Right cardiac atrium (tissue), 5 donors: Measurements from ENCODE around the gene MBP. TPM values are rescaled to one million over a fixed set of nuclear protein-coding genes. Genes with fewer than 3 reads are reported as not detected.
A peak's percentile ranks its signal among the peaks of the same experiment; 100 is the strongest.

Experiments used
- ATAC-seq, 2 donors: fragments of 200-7000 bp; cut with Tn5 transposase; one replicate each; pipeline versions ENCODE4 v1.8.0 to v1.9.1; 2020; ENCODE audit warnings: moderate library complexity in 2 of 2, mild to moderate bottlenecking in 1 of 2
- DNase-seq, 3 donors: peaks; one replicate each; pipeline ENCODE4 v3.0.0-alpha.2; 2020
- H3K27ac ChIP-seq: one replicate; pipeline ENCODE4 v1.5.1; 2013; ENCODE audit warnings: mild to moderate bottlenecking, low read length, control low read depth, moderate library complexity
- H3K27me3 ChIP-seq: one replicate; pipeline ENCODE4 v1.6.1; 2013; ENCODE audit not compliant: control insufficient read depth, insufficient read depth
- H3K4me1 ChIP-seq: one replicate; pipeline ENCODE4 v1.6.1; 2013; ENCODE audit warnings: low read length; ENCODE audit not compliant: control insufficient read depth, insufficient read depth
- H3K4me3 ChIP-seq: one replicate; pipeline ENCODE4 v1.5.1; 2013; ENCODE audit warnings: low read length, control low read depth
- H3K9me3 ChIP-seq: one replicate; pipeline ENCODE4 v1.6.1; 2013; ENCODE audit warnings: low read length; ENCODE audit not compliant: control insufficient read depth
- WGBS: extraction: QIAGEN DNeasy Blood & Tissue Kit; methylation state at CpG from one replicate; pipeline ENCODE4 v1.1.7; 2013; 5-methylcytosine and 5-hydroxymethylcytosine counted together
- intact Hi-C, 4 donors: fragments of 100-400 bp; cut with DNase I; formaldehyde crosslinking; loops; one replicate each; pipeline versions ENCODE4 v1.11.0 to v1.14.0; 2022 to 2023
- polyA plus RNA-seq: library from polyadenylated mRNA; stranded (reverse); fragments of 200-250 nt; gene quantifications from one replicate; pipeline ENCODE4 v1.2.3, GENCODE V29; 2013
- total RNA-seq, 4 donors: library from RNA; stranded (reverse); fragmentation: NEBNext Ultra II Directional; extraction: Animal tissue kit (Norgen Biotek cat#: 25700); gene quantifications; one replicate each; pipeline ENCODE4 v1.2.1, GENCODE V29; 2021
- donor health status: healthy with polysubstance abuse.
- donor health status: DM: no; HTN: yes; CAD: no.
- donor health status: DM: no; HTN: no; CAD: no.
- donor health status: DM: no; HTN: yes; CAD: no; lungs with severe emphysema.
- donor health status: DM: yes; HTN: yes; CAD: no.

The MBP gene
- total and polyA plus RNA-seq, 5 donors: 10.5 to 26.4 (median 16.1) TPM

DNA sequence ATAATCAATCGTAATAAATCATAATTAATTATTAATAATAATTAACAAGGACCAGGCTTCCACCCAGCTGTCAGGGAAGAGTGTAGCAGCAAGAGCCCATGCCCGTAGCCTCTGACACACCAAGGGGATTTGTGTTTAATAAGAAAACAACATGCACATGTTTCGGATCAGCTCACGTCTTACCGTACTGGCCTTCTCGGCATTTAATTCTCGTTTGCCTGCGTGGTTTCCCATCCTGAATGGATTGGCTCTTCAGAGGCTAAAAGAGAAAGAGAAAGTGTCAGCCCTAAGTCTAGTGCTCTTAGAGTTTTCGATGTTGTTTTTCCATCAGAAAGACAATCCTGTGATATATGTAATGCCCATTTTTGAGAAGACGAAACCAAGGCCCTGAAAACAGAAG lies 27.6 kb downstream of the MBP start:
- no peaks in the 10 kb centered on the region for H3K9me3 ChIP-seq
- intact Hi-C loops: no loop called here
- ATAC-seq (no peak), DNase-seq (peak in 1 of 3 donors; percentile 37)
- H3K4me1 ChIP-seq: peaks cover 15% of the 10 kb centered on the region
- 74% methylated on average over 10 of the region's 10 CpGs for WGBS
- no peaks in the 10 kb centered on the region for H3K27me3 ChIP-seq
- H3K4me3 ChIP-seq: no peak overlapping the region
- no peak overlapping the region for H3K27ac ChIP-seq

DNA sequence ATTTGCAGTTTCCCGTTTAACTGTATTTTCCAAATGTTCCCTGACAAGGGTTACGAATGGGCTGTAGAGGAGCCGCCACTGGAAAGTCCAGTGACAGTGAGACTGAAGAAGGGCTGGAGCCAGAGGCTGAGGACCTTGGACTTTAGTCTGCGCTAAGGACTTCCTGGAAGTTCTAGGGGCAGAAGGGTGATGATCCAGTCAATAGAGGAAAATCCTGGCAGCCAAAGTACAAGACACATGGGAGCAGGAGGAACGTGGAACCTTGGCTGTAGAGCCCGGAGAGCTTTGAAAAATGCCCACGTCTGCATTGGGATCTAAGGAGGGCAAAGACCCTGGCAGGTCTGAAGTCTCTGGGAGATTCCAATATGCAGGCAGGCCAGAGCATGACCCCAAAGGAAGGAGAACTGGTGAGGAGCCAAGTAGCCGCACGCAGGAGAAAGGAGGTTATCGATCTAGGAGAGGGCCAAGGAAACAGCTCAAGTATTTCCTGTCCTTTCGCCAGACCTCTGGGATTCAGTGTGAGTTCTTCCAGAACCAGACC lies 28.5 kb downstream of the MBP start:
- no peaks in the 10 kb centered on the region for H3K27me3 ChIP-seq
- ATAC-seq (peak in 1 of 2 donors; percentile 34), DNase-seq (peak in 1 of 3 donors; percentile 66)
- H3K9me3 ChIP-seq: no peaks in the 10 kb centered on the region
- 43% methylated on average over 11 of the region's 11 CpGs for WGBS
- H3K4me3 ChIP-seq: no peak overlapping the region
- peak overlapping the region; percentile 79 for H3K27ac ChIP-seq
- intact Hi-C loops: no loop called here
- peaks cover 20% of the 10 kb centered on the region for H3K4me1 ChIP-seq

DNA sequence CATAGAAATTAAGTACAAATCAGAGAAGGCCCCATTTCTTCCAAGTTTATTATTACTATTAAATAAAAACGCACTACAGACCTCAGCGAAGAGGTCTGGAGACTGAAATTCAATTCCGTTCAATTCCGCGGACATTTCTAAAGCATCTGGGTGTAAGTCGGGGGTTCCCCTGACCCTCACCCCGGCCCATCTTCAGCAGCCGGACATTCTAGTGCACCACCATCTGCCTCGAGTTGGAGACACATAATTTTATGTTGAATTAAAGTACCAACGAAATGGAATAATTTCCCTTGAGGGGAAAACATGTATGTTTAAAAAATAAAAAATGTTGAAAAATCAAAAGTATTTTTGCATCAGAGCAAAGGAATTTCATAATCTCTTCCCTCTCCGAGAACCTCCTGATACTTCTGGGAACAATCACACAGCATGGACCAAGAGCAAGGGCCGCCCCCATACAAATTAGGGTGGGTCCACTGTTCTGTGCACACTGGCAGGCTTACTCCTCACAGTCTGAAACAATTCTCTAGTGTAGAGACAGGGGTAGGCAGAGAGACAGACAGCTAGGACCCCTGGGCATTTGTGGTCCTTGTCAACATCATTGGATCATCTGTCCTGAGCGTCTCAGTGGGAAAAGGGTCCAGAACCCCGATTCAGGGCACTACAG lies 29.3 kb downstream of the MBP start:
- Histone ChIP-seq H3K4me1 (peaks cover 18% of the 10 kb centered on the region), H3K9me3 (no peaks in the 10 kb centered on the region), H3K4me3 (no peak overlapping the region), H3K27me3 (no peaks in the 10 kb centered on the region), H3K27ac (peak overlapping the region; percentile 79)
- intact Hi-C loops: no loop called here
- 57% methylated on average over 14 of the region's 14 CpGs for WGBS
- ATAC-seq: peak; percentile 60 to 64
- DNase-seq: peak in 2 of 3 donors; percentile 41 to 80

DNA sequence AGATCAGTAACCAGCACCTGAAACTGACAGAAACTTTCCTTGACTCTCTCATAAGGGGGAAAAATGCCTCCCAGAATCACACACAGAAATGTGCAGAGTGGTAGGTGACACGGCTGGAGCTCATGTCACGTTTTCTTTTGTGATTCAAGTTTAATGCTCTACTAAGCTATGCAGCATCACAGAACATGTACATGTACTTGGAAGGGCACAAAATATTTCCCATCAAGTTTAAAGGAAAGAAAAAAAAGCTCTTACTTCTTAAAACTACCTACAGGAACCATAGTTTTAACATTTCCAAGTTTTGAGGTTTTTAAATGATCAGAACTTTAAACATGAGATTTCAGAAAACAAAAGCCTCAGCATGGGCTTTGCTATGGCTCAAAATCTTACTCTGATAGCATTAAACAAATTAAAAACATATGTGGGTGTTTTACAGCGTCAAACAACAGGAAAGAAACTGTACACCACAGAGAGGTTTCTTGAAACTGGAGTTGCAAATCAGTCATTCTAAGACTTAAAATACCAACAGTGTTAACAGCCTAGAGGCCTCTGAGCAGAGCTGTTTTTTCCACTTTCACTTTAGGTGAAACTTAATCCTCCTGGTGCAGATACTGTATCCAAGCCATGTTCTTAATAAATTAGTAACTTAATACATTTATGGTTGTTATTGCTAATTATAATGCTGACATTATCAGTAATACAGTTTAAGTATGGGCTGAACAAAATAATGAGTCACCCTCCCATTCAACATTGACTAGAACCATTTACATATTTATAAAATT lies 30.1 kb downstream of the MBP start:
- peak overlapping the region; percentile 37 for H3K27ac ChIP-seq
- no peaks in the 10 kb centered on the region for H3K9me3 ChIP-seq
- intact Hi-C loops: no loop called here
- DNase-seq: no peak
- H3K4me3 ChIP-seq: no peak overlapping the region
- 30% methylated on average over 3 of the region's 3 CpGs for WGBS
- peaks cover 18% of the 10 kb centered on the region for H3K4me1 ChIP-seq
- no peaks in the 10 kb centered on the region for H3K27me3 ChIP-seq
- no peak for ATAC-seq

DNA sequence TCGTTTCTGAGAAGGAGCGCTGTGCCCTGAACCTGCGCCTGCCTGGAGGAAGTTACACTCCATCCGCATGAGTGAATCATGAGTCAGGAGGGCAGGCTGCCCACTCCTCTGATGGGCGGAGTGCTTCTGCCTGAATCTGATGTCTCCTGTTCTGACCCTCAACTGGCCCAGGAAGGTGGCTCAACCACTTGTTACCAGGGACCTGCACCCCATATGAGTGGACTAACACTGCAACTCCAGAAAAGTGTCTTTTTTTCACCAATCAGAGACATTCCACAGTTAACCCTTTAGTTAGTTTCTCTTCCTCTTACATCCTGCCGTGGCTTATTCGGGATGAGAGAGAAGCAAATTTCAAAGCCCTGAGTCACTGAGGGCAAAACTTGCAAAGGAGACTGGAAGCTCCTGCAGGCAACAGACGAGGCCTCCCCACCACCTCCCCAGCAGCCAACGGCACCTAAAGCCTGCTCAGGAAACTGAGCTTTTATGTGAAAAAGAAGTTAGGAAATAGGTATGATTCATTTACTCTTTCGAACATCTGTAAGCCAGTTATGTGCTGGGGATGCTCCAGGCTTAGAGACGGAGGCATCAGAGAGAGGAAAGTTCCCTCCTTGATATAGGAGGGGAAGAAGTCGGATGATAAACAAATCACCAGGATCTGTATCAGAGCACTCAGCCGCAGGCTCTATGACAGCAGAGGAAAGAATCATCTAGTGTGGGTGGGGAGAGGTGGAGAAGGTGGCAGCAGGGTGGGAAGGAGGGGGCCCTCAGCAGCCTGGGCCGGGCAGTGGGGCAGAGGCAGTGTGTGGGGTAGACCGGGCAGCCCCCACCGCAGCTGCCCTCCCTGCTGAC lies 30.9 kb downstream of the MBP start:
- intact Hi-C loops: no loop called here
- Histone ChIP-seq H3K4me3 (no peak overlapping the region), H3K9me3 (no peaks in the 10 kb centered on the region), H3K27ac (peak overlapping the region; percentile 37), H3K27me3 (no peaks in the 10 kb centered on the region), H3K4me1 (peaks cover 15% of the 10 kb centered on the region)
- ATAC-seq: peak; percentile 61 to 86
- peak; percentile 85 to 91 (median 87) for DNase-seq
- WGBS: 27% methylated on average over 16 of the region's 16 CpGs

DNA sequence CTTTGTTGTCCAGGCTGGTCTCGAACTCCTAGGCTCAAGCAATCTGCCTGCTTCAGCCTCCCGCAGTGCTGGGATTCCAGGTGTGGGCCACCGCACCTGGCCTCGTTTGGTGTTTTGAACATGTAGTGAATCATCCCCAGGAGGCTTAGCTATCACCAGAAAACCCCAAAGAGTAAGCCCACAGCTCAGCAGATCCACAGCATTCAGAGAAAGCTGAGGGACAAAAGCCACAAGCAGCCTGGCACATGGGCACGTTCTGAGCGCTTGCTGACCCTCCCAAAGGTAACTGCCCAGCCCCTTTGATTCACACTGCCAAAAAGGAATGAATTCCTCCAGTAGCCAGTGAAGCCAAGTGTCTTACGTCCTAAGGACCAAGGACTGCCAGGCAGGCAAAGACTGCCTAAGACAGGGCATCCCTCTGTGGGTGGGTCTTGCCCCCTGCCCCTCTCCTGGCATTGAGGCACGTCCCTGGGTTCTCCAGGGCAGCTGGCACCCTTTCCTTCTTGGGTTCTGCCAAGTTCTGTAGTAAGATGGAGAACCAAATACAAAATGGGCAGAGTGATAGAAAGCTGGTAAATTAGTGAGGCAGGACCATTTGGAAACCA lies 31.7 kb downstream of the MBP start:
- H3K9me3 ChIP-seq: no peaks in the 10 kb centered on the region
- H3K27me3 ChIP-seq: no peaks in the 10 kb centered on the region
- H3K4me1 ChIP-seq: peaks cover 15% of the 10 kb centered on the region
- intact Hi-C loops: no loop called here
- ATAC-seq: no peak
- no peak overlapping the region for H3K4me3 ChIP-seq
- peak overlapping the region; percentile 9 for H3K27ac ChIP-seq
- DNase-seq: peak in 1 of 3 donors; percentile 23
- 71% methylated on average over 8 of the region's 8 CpGs for WGBS

DNA sequence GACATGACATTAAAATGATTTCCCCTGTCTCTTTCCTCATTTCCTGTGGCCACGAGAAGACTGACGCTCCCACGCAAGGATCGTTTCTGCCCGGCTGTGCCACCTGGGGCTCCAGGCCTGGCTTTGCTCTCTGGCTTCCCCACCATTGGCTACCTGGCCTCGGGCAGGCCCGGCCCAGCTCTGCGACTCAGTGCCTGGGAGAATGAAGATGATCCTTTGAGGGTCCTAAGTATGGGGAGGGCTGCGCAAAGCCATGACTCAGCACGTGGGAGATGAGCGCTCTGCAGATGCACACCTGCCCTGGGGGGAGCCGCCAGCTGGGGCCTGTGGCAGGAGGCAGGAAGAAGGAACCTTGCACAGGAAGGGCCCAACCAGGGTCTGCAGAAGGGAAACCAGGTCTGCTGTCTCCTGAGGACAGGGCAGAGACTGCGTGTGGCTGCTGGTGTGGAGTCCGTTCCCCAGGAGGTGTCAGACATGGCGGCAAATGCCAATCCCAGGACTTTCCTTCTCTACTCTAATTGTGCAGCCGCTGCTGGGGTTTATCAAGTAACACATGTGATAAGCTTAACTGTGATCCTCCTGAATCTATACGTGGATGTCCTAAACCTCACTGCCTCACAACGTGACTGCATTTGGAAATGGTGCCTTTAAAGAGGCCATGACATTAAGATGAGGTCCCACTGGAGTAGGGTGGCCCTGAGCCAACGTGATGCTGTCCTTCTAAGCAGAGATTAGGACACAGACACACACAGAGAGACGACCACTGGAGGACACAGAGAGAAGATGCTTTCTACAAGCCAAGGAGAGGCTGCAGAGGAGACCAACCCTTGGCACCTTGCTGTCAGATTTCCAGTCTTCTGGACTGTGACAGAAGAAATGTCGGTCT lies 32.9 kb downstream of the MBP start:
- WGBS: 62% methylated on average over 21 of the region's 21 CpGs
- intact Hi-C loops: no loop called here
- Histone ChIP-seq H3K27me3 (no peaks in the 10 kb centered on the region), H3K4me1 (peaks cover 15% of the 10 kb centered on the region), H3K4me3 (no peak overlapping the region), H3K9me3 (no peaks in the 10 kb centered on the region), H3K27ac (peak overlapping the region; percentile 11)
- DNase-seq (peak in 2 of 3 donors; percentile 39 to 73), ATAC-seq (no peak)

DNA sequence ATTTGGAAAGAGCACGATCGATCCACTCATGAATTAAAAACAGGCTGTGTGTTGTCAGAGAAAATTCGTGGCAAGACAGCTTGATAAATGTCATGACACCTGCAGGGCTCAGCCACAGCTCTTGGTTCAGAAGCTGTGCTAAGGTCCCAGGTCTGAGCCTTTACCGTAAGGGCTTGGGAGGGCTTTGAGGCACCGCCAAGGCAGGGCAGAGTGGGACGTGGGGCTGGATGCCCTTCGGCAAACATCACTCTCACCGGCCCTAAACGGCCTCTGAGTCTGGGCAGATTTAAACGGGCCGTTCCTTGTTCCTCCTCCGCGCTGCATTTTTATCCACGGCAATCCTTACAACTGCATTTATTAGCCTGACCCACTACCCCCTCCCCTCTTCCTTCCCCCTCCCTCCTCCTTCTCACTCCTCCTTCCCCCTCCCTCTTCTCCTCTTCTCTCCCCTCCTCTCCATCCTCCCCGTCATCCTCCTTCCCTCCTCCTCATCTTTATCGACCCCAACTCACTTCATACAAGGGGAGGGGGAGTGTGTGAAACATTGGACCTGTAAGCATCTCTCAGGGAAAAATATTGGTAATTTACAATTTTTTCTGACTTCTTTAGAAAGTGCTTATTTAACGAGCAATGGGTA lies 33.9 kb downstream of the MBP start:
- H3K4me1 ChIP-seq: peaks cover 15% of the 10 kb centered on the region
- intact Hi-C loops: no loop called here
- no peaks in the 10 kb centered on the region for H3K27me3 ChIP-seq
- 26% methylated on average over 17 of the region's 17 CpGs for WGBS
- peak overlapping the region; percentile 53 for H3K27ac ChIP-seq
- no peak overlapping the region for H3K4me3 ChIP-seq
- DNase-seq (peak in 1 of 3 donors; percentile 48), ATAC-seq (peak; percentile 17 to 32)
- no peaks in the 10 kb centered on the region for H3K9me3 ChIP-seq

DNA sequence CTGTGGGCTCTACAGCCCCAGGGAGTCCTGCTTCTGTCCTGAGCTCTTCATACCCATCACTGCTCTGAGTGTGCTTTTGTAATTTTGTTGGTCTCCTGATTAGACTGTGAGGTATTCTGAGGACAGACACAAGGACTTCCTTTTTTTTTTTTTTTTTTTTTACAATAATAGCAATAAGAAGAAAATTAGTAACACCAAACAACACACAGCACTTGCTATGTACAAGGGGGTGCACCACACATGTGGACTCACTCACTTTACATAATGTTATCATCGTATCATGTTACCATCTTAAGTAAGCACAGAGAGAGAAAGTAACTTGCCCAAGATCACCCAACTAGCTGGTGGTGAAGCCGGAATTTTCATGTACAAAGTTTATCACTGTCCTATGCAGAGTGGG lies 34.6 kb downstream of the MBP start:
- 47% methylated on average over 2 of the region's 2 CpGs for WGBS
- Histone ChIP-seq H3K4me1 (peaks cover 15% of the 10 kb centered on the region), H3K9me3 (no peaks in the 10 kb centered on the region), H3K27ac (no peak overlapping the region), H3K27me3 (no peaks in the 10 kb centered on the region), H3K4me3 (no peak overlapping the region)
- no peak for DNase-seq
- ATAC-seq: peak in 1 of 2 donors; percentile 6
- intact Hi-C loops: no loop called here
